HCT116 (cell line): ENCODE measurements around the gene C5orf22.
A peak's percentile ranks its signal among the peaks of the same experiment; 100 is the strongest.

Experiments
- CTCF ChIP-seq, 3 experiments: fragments of 200-600 bp in 1 of 3; sonication (generic) in 1 of 3; IDR thresholded peaks in 2 of 3; conservative IDR thresholded peaks in 1 of 3; 2 replicates each; pipeline ENCODE4 v1.5.1; 2012 to 2017; ENCODE audit warnings: low read depth in 2 of 3, low read length in 2 of 3, antibody characterized with exemption in 1 of 3, borderline replicate concordance in 1 of 3, control low read depth in 1 of 3, mild to moderate bottlenecking in 1 of 3, mixed read lengths in 1 of 3, mixed run types in 1 of 3, moderate library complexity in 1 of 3; ENCODE audit not compliant: insufficient read depth in 1 of 3
- EZH2 ChIP-seq: fragments of 200-600 bp; sonication (generic); IDR thresholded peaks from 2 replicates; pipeline ENCODE4 v1.6.1; 2017; ENCODE audit warnings: antibody characterized with exemption, mixed run types
- MAX ChIP-seq: IDR thresholded peaks from 2 replicates; pipeline ENCODE4 v1.6.1; 2012
- POLR2A ChIP-seq: IDR thresholded peaks from 2 replicates; pipeline ENCODE4 v1.7.0; 2011; ENCODE audit warnings: borderline replicate concordance; ENCODE audit not compliant: insufficient read depth, insufficient read length; ENCODE audit errors: extremely low read depth
- RAD21 ChIP-seq: IDR thresholded peaks from 2 replicates; pipeline ENCODE4 v1.6.1; 2012; ENCODE audit warnings: low read depth, mild to moderate bottlenecking

DNA sequence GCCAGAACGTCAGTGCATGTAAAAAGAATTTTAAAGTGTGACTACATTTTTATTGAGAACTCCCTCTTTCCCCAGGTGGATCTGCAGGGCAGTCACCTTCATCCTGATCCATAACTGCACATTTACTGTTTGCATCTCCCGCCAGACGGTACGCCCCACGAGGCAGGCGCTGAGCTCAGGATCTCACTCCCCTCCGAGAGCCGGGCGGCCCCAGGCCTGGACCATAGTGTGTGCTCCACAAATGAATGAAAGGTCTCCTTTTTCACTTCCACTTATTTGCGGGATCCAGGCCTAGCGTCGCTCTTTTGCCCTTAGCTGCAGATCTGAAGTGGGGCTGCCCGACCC lies 586 bp upstream of the C5orf22 start:
- TF ChIP-seq POLR2A: no peak
- TF ChIP-seq MAX: peak; percentile 10; the same call in 1 of the 2 replicates
- TF ChIP-seq RAD21: no peak
- TF ChIP-seq CTCF (IDR thresholded peaks at IDR 0.05 in 2 of 3, conservative IDR thresholded peaks at IDR 0.05 in 1 of 3; ENCODE audit: borderline replicate concordance in 1 of 3, insufficient read depth in 1 of 3, low read depth in 2 of 3, low read length in 2 of 3): no peak
- TF ChIP-seq EZH2: no peak
